Measurements from ENCODE around the gene ZNF543. TPM values are rescaled to one million over a fixed set of nuclear protein-coding genes. Genes with fewer than 3 reads are reported as not detected.

ZNF543 gene
- total and polyA plus RNA-seq, 7 donors = 1.0 to 6.8 (median 6.7) TPM

- peaks cover 18% of the 10 kb centered on the region for H3K9me3 ChIP-seq
Observed at GRCh38 chr19:57357406-57357805, 37.1 kb downstream of the ZNF543 start.

DNA sequence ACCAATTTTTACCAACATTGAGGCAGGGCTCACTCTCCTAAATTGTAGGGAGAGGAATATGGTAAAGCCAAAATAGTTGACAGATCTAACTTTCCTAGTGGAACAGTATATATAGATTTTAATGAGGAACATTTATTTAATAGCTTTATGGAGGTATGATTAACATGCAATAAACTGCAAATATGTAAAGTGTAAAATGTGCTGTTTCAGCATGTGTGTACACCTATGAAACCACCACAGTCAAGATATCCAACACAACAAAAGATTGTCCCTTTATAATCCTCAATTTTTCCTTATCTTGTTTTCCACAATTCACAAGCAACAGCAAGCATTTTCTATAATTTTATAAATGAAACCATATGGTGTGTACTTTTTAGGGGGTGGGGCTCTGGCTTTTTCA is 39.0 kb downstream of the ZNF543 start:
- peaks cover 18% of the 10 kb centered on the region for H3K9me3 ChIP-seq
- DNase-seq (no peak), ATAC-seq (no peak)
- TF ChIP-seq, protein P1, sequence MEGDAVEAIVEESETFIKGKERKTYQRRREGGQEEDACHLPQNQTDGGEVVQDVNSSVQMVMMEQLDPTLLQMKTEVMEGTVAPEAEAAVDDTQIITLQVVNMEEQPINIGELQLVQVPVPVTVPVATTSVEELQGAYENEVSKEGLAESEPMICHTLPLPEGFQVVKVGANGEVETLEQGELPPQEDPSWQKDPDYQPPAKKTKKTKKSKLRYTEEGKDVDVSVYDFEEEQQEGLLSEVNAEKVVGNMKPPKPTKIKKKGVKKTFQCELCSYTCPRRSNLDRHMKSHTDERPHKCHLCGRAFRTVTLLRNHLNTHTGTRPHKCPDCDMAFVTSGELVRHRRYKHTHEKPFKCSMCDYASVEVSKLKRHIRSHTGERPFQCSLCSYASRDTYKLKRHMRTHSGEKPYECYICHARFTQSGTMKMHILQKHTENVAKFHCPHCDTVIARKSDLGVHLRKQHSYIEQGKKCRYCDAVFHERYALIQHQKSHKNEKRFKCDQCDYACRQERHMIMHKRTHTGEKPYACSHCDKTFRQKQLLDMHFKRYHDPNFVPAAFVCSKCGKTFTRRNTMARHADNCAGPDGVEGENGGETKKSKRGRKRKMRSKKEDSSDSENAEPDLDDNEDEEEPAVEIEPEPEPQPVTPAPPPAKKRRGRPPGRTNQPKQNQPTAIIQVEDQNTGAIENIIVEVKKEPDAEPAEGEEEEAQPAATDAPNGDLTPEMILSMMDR (IDR thresholded peaks at IDR 0.05) = no peak
- H3K36me3 ChIP-seq (ENCODE audit: insufficient read depth in 1 of 2, low read depth in 1 of 2) = peaks cover 21 to 49% of the 10 kb centered on the region in 2 donors
- intact Hi-C loops (cut with DNase I) = no loop called here
- no peaks in the 10 kb centered on the region for H3K4me1 ChIP-seq
- H3K27me3 ChIP-seq (ENCODE audit: insufficient read depth in 3 of 3, low read length in 2 of 3) = no peaks in the 10 kb centered on the region
- H3K27ac ChIP-seq = no peak overlapping the region
- H3K4me3 ChIP-seq = no peak overlapping the region

More at GRCh38 chr19:57357406-57357805, 37.1 kb downstream of the ZNF543 start:
- TF ChIP-seq, protein P1 (IDR thresholded peaks at IDR 0.05) = no peak
- no peak for ATAC-seq
- H3K27me3 ChIP-seq (ENCODE audit: insufficient read depth in 3 of 3, low read length in 2 of 3) = no peaks in the 10 kb centered on the region
- H3K27ac ChIP-seq = no peak overlapping the region
- intact Hi-C loops (cut with DNase I) = no loop called here
- DNase-seq = no peak
- H3K36me3 ChIP-seq (ENCODE audit: insufficient read depth in 1 of 2, low read depth in 1 of 2) = peaks cover 24 to 56% of the 10 kb centered on the region in 2 donors
- H3K4me1 ChIP-seq = peaks cover 7% of the 10 kb centered on the region
- WGBS, 3 donors = 95 to 98% (median 97%) methylated on average over 5 of the region's 5 CpGs
- H3K4me3 ChIP-seq = no peak overlapping the region

GRCh38 chr19:57362419-57362818 is 42.1 kb downstream of the ZNF543 start:
- ATAC-seq (peak in 1 of 4 donors; percentile 2), DNase-seq (no peak)
- Histone ChIP-seq H3K9me3 (peaks cover 4% of the 10 kb centered on the region), H3K27ac (peak overlapping the region; percentile 98), H3K27me3 (ENCODE audit: insufficient read depth in 3 of 3, low read length in 2 of 3) (no peaks in the 10 kb centered on the region), H3K4me1 (no peaks in the 10 kb centered on the region), H3K36me3 (ENCODE audit: insufficient read depth in 1 of 2, low read depth in 1 of 2) (peaks cover 7 to 34% of the 10 kb centered on the region in 2 donors), H3K4me3 (peak overlapping the region; percentile 91)
- TF ChIP-seq, protein P1 (IDR thresholded peaks at IDR 0.05) = no peak
- intact Hi-C loops (cut with DNase I) = no loop called here
- WGBS, 3 donors = 65 to 72% (median 65%) methylated on average over 2 of the region's 2 CpGs

- Histone ChIP-seq H3K4me1 (no peaks in the 10 kb centered on the region), H3K36me3 (ENCODE audit: insufficient read depth in 1 of 2, low read depth in 1 of 2) (peaks cover 7 to 26% of the 10 kb centered on the region in 2 donors), H3K9me3 (no peaks in the 10 kb centered on the region), H3K4me3 (peak within 1 kb of the TSS; percentile 91), H3K27ac (peak within 1 kb of the TSS; percentile 98), H3K27me3 (ENCODE audit: insufficient read depth in 3 of 3, low read length in 2 of 3) (no peaks in the 10 kb centered on the region)
- intact Hi-C loops (cut with DNase I) = loop anchor here in 1 of 2 donors (1.0 kb wide), 1 partner anchor 83 kb away; the partner anchor contains the start of gene ZNF460
- 0 to 1% (median 1%) methylated on average over 46 to 47 of the region's 47 CpGs for WGBS, 3 donors
- peak; percentile 94 to 96 (median 95) for ATAC-seq
- peak; percentile 99 to 100 for DNase-seq
- TF ChIP-seq, protein P1 (IDR thresholded peaks at IDR 0.05) = no peak
Observed at GRCh38 chr19:57362997-57363687, 42.9 kb downstream of the ZNF543 start, which contains the start of the genes TRAPPC2B and ZNF547. Gene TRAPPC2B, plus strand, starts transcription at chr19:57363551. Its CDS starts 1,283 bp downstream, at chr19:57364834. Gene ZNF547, plus strand, starts transcription at chr19:57363551. Its CDS starts 5,005 bp downstream, at chr19:57368556.

Measured in psoas muscle (tissue), 8 donors.